SH-SY5Y (cell line): Measurements from ENCODE around the gene SRSF7.

Experiments
- GATA2 ChIP-seq: IDR thresholded peaks from 2 replicates; pipeline ENCODE4 v1.6.1; 2011; ENCODE audit warnings: mild to moderate bottlenecking, low read depth, low read length
- GATA3 ChIP-seq: IDR thresholded peaks from 2 replicates; pipeline ENCODE4 v1.6.1; 2011; ENCODE audit warnings: low read depth, mild to moderate bottlenecking, low read length, moderate library complexity

- TF ChIP-seq GATA2 = no peak
- no peak for TF ChIP-seq GATA3
Observed at GRCh38 chr2:38698467-38699003, 52.6 kb downstream of the SRSF7 start.
